HG03064 (cell line): ENCODE measurements around the gene MAML3.

Source experiments
- ATAC-seq: cut with Tn5 transposase; IDR thresholded peaks from one replicate; pipeline ENCODE4 v1.9.1; 2021; ENCODE audit warnings: low read depth; ENCODE audit not compliant: unreplicated experiment

Gene MAML3

GRCh38 chr4:139749338-139749737 is 404.6 kb downstream of the MAML3 start:
- no peak for ATAC-seq

- ATAC-seq, result no peak
Observed at GRCh38 chr4:139746431-139747171, 407.4 kb downstream of the MAML3 start.

- no peak for ATAC-seq
Observed at GRCh38 chr4:139745111-139745639, 408.8 kb downstream of the MAML3 start.

GRCh38 chr4:139744232-139744631 is 409.8 kb downstream of the MAML3 start:
- no peak for ATAC-seq

GRCh38 chr4:139743027-139743426 is 411.0 kb downstream of the MAML3 start:
- ATAC-seq, result no peak

- no peak for ATAC-seq
Observed at GRCh38 chr4:139740531-139741041, 413.4 kb downstream of the MAML3 start.

- no peak for ATAC-seq
Observed at GRCh38 chr4:139740121-139740520, 413.9 kb downstream of the MAML3 start.

- ATAC-seq, result no peak
Observed at GRCh38 chr4:139738846-139739613, 415.0 kb downstream of the MAML3 start.

- ATAC-seq, result no peak
Observed at GRCh38 chr4:139736661-139737060, 417.3 kb downstream of the MAML3 start.

- no peak for ATAC-seq
Observed at GRCh38 chr4:139736274-139736660, 417.7 kb downstream of the MAML3 start.

GRCh38 chr4:139735381-139736273 is 418.4 kb downstream of the MAML3 start:
- no peak for ATAC-seq

- peak; percentile 79 for ATAC-seq
Observed at GRCh38 chr4:139734875-139735380, 419.1 kb downstream of the MAML3 start.

GRCh38 chr4:139734201-139734874 is 419.6 kb downstream of the MAML3 start:
- no peak for ATAC-seq

- ATAC-seq, result no peak
Observed at GRCh38 chr4:139732991-139733570, 420.9 kb downstream of the MAML3 start.

GRCh38 chr4:139728840-139729239 is 425.1 kb downstream of the MAML3 start:
- ATAC-seq, result no peak

GRCh38 chr4:139728146-139728545 is 425.8 kb downstream of the MAML3 start:
- no peak for ATAC-seq

- no peak for ATAC-seq
Observed at GRCh38 chr4:139726615-139727014, 427.4 kb downstream of the MAML3 start.

- no peak for ATAC-seq
Observed at GRCh38 chr4:139725236-139725635, 428.7 kb downstream of the MAML3 start.

- ATAC-seq, result no peak
Observed at GRCh38 chr4:139721789-139722188, 432.2 kb downstream of the MAML3 start.
